OCI-M2 (cell line): ENCODE measurements around the gene TBC1D20.

Source experiments
- DNase-seq: peaks from one replicate; lab custom pipeline; 2025; ENCODE audit not compliant: unreplicated experiment; lab: John Stamatoyannopoulos, UW

Gene TBC1D20

GRCh38 chr20:438571-439469 lies 23.5 kb downstream of the TBC1D20 start:
- no peak for DNase-seq

DNA sequence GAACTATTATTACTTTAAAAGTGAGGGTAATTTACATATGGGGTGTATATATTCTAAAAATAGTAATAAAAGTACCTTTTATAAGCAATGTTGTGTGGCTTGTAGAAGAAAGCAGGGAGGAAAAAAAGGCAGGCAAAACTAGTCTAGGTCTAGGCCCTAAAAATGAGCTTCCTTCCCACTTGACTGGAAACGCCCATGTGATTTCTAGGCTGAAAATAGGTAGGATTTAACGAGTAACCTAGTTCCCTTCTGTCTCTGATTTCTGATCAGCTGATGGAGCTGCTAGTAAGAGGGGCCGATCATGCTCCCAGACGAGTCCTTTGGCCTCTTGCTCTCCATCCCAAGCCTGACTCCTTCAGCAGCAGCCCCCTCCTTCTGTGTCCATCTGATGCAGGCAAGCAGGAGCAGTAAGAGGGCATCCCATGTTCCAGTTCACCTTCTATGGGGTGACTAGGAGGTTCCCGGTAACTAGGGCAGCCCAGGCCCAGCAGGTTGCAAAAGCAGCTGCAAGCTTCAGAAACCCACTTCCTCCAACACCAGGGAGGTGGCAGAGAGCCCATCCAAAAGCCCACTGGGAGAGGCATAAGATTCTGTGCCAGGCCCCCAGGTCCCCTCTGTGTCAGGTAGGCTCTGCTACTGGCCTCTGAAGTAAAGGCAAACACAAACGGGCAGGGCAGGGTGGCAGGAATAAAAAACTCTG lies 24.4 kb downstream of the TBC1D20 start:
- no peak for DNase-seq

- no peak for DNase-seq
Measured at GRCh38 chr20:436476-436875, 25.9 kb downstream of the TBC1D20 start.

- DNase-seq = no peak
Measured at GRCh38 chr20:435558-435957, 26.8 kb downstream of the TBC1D20 start.

DNA sequence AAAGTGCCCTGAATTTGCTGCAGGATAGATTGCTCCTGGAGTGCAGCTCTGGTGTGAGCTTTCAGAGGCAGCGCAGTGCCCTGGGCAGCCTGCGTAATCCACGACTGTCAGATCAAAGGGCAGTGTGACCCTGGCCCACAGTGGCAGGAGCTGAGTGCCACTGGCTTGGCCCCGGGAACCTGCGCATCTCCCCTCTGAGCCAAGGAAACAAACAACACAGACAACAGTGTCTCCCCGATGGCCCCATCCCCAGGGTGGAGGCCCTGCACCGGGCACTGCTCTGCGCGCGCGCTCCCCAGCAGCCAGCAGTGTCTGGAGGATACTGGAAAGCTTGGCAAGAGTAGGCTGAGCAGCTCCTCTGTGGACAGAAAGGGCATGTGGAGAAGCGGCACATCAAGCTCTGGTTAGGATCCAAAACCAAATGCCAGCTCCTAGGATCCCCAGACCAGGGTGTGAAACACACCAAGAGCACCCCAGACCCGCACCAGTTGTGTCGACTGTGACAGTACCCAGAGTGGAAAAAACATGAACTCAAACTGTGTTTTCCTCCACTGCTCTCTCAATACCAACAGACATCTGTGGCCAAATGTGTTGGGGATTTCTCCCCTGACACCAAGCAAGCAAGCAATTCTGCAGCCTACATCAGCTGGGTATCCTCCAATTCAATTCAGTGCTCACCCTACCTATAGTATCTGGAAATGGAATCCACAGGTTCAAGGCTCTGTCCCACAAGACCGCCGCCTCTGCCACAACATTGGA lies 27.5 kb downstream of the TBC1D20 start:
- DNase-seq = no peak

DNA sequence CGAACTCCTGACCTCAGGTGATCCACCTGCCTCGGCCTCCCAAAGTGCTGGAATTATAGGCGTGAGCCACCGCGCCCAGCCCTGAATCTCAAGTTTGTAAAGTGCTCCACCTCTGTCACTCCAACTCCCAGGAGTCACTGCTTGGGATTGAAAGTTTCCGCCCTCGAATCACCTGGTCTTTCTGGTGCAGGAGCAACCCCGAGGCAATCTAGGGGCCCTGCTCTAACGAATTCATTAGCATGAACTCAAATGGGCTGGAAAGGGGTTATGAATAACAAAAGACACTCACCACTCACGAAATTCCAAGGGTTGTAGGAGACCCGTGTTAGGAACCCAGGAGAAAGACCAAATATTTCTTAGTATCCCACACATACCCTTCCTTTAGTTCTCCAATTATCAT lies 28.1 kb downstream of the TBC1D20 start:
- no peak for DNase-seq

- DNase-seq = no peak
Measured at GRCh38 chr20:433300-433975, 28.9 kb downstream of the TBC1D20 start.

DNA sequence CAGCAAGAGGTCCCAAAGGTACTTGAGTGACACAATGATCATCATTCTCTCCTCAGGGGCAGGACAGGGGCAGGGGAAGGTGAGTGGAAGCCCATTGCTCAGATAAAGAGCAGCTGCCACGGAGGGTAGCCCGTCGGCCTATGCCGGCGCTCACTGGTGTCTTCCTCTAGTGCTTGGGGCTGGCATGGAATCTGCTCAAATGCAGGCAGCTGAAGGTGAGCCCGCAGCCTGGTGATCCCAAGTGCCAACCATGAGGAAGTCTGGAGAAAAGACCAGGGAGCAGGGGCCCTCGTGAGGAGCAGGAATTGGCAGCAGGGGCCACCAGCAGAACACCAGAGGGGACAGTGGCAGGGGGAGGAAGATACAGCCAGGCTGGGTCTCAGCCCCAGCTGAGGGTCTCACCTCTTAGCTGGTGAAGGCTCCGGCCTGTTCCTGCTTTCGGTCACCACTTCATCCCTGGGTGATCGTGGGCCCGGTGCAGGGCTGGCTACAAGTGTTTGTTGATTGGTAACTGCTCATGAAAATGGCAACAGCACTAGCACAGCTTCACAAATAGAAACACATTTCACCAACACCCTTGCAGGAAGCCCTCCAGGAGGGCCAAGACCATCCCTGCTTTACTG lies 29.5 kb downstream of the TBC1D20 start:
- DNase-seq = no peak

GRCh38 chr20:432208-432607 lies 30.1 kb downstream of the TBC1D20 start:
- DNase-seq = no peak

GRCh38 chr20:431012-431904 lies 31.1 kb downstream of the TBC1D20 start:
- peak; percentile 26 for DNase-seq

DNA sequence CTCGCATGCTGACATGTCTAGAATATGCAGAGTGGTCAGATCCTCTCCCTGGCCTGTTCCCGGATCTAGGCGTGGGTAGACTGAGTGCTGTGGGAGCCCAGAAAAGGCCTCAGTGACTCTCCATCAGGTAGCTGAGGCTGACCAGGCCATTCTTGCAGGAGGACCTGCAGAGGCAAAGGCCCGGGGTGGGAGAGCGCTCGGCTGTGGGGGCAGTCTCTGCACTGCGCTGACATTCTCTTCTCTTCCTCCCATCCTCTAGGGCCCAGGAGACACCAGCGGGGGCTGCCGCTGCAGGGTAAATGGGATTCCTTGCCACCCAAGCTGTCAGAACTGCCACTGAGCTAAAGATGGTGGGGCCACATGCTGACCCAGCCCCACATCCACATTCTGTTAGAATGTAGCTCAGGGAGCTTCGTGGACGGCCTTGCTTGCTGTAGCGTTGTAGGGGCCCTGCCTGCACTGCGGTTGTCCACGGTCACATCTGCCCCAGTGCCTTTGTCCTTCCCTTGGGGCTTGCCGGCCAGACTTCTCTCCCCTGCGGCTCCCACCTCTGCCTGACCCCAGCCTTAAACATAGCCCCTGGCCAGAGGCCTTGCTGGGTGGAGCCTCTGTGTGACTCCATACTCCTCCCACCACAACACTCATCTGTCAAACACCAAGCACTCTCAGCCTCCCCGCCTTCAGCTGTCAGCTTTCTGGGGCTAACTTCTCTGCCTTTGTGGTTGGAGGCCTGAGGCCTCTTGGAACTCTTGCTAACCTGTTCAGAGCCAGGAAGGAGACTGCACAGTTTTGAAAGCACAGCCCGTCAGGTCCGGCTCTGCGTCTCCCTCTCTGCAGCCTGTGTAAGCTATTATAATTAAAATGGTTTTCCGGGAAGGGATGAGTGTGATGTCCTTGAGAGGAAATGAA lies 32.0 kb downstream of the TBC1D20 start:
- DNase-seq = no peak

DNA sequence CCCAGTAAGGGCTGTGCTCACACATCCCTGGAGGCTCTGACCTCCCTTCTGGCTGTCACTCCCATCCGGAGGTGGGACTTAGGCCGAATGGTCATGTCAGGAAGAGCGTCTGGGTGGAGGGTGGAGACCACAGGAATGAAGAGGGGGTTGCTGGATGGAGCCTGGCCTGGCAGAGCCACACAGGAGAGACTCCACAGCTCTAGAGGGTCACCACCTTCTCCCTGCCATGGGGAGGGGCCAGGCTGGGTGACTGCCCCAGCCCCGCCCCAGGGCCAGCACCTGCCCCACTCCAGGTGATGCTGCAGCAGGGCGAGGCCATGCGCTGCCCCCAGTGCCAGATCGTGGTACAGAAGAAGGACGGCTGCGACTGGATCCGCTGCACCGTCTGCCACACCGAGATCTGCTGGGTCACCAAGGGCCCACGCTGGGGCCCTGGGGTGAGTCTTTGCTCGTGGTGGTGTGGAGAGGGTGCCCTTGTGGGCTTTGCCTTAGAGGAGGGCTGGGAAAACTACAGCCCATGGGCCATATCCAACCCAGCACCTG lies 33.6 kb downstream of the TBC1D20 start:
- DNase-seq = no peak

- DNase-seq = no peak
Measured at GRCh38 chr20:427849-428657, 34.3 kb downstream of the TBC1D20 start.

- DNase-seq = no peak
Measured at GRCh38 chr20:427401-427800, 34.9 kb downstream of the TBC1D20 start.

- no peak for DNase-seq
Measured at GRCh38 chr20:426566-426965, 35.8 kb downstream of the TBC1D20 start.

DNA sequence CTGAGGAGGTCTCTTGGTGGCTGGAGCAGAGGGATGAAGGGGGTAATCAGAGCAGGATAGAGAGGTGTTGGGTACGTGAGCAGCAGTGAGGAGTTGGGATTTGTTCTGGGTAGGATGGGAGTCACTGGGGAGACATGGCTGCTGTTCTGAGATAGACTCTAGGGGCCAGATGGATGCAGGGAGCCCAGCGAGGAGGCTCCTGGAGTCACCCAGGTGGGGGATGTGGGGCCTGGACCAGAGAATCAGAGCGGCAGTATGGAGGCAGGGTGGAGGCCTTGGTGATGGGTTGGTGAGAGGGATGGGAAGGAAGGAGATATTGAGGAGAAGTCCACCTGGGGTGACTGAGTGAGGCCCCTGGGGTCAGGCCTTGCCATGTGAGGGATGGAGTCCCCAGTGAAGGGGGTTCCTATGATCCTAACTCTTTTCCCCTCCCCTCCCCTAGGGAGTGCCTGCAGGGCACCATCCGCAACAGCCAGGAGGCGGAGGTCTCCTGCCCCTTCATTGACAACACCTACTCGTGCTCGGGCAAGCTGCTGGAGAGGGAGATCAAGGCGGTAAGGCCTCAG lies 40.6 kb downstream of the TBC1D20 start:
- no peak for DNase-seq
